Activated T-helper 1 cell treated with anti-CD3 and anti-CD28 coated beads, Interleukin-12 subunit alpha, Interleukin-12 subunit beta, Interleukin-2, Interleukin-4 antibody, amounts not matched to agents 30 ng/mL and 10 ng/mL and 1 ng/mL, durations not matched to agents 14 hours and 24 hours and 36 hours (primary cell): Measurements from ENCODE around the gene KIFC3. TPM values are rescaled to one million over a fixed set of nuclear protein-coding genes. Genes with fewer than 3 reads are reported as not detected.

Experiments used
- DNase-seq: peaks from one replicate; pipeline ENCODE4 v3.0.0; 2021; ENCODE audit warnings: low spot score
- H3K27ac Mint-ChIP-seq: one replicate; pipeline ENCODE4 v1.8.0; 2021; ENCODE audit warnings: mild to moderate bottlenecking, mixed read lengths
- H3K27me3 Mint-ChIP-seq: one replicate; pipeline ENCODE4 v1.8.0; 2022; ENCODE audit warnings: mild to moderate bottlenecking, moderate library complexity, mixed read lengths; ENCODE audit not compliant: insufficient read depth
- H3K36me3 Mint-ChIP-seq: one replicate; pipeline ENCODE4 v1.8.0; 2021; ENCODE audit warnings: low read depth, mixed read lengths
- H3K4me1 Mint-ChIP-seq: one replicate; pipeline ENCODE4 v1.8.0; 2021; ENCODE audit warnings: low read depth, mixed read lengths
- H3K4me3 Mint-ChIP-seq: one replicate; pipeline ENCODE4 v1.8.0; 2021; ENCODE audit warnings: mild to moderate bottlenecking, moderate library complexity, mixed read lengths
- H3K9me3 Mint-ChIP-seq: one replicate; pipeline ENCODE4 v1.8.0; 2021; ENCODE audit warnings: mixed read lengths
- intact Hi-C: fragments of 100-400 bp; cut with micrococcal nuclease; formaldehyde crosslinking; loops from one replicate; pipeline ENCODE4 v1.15.1; 2024
- total RNA-seq: library from RNA; stranded (reverse); gene quantifications from 2 replicates; pipeline ENCODE4 v1.2.3, GENCODE V29; 2022

The KIFC3 gene
- total RNA-seq, 1 donor from 2014 or later, result 0.96 TPM

- Mint-ChIP-seq H3K4me3 (no peak overlapping the region), H3K4me1 (no peaks in the 10 kb centered on the region), H3K27ac (no peak overlapping the region), H3K36me3 (no peaks in the 10 kb centered on the region), H3K9me3 (no peaks in the 10 kb centered on the region), H3K27me3 (peaks cover 2% of the 10 kb centered on the region)
- DNase-seq, result no peak
- intact Hi-C loops, result no loop called here
Observed at GRCh38 chr16:57762365-57763040, 39.8 kb downstream of the KIFC3 start.

- Mint-ChIP-seq H3K36me3 (no peaks in the 10 kb centered on the region), H3K4me1 (no peaks in the 10 kb centered on the region)
- no peak for DNase-seq
Observed at GRCh38 chr16:57761957-57762356, 40.3 kb downstream of the KIFC3 start.

GRCh38 chr16:57761301-57761700 lies 41.0 kb downstream of the KIFC3 start:
- Mint-ChIP-seq H3K9me3 (no peaks in the 10 kb centered on the region), H3K27me3 (peaks cover 1% of the 10 kb centered on the region), H3K36me3 (no peaks in the 10 kb centered on the region), H3K4me3 (no peak overlapping the region), H3K4me1 (no peaks in the 10 kb centered on the region), H3K27ac (no peak overlapping the region)
- DNase-seq, result no peak
- intact Hi-C loops, result no loop called here

More at GRCh38 chr16:57761957-57762356, 40.3 kb downstream of the KIFC3 start:
- Mint-ChIP-seq H3K27ac (no peak overlapping the region), H3K9me3 (no peaks in the 10 kb centered on the region), H3K27me3 (peaks cover 2% of the 10 kb centered on the region), H3K4me3 (no peak overlapping the region)
- intact Hi-C loops, result no loop called here

- Mint-ChIP-seq H3K4me3 (no peak overlapping the region), H3K36me3 (no peaks in the 10 kb centered on the region), H3K27me3 (no peaks in the 10 kb centered on the region), H3K27ac (no peak overlapping the region), H3K9me3 (no peaks in the 10 kb centered on the region), H3K4me1 (no peaks in the 10 kb centered on the region)
- DNase-seq, result no peak
- intact Hi-C loops, result no loop called here
Observed at GRCh38 chr16:57760357-57761160, 41.7 kb downstream of the KIFC3 start.

GRCh38 chr16:57759541-57760356 lies 42.5 kb downstream of the KIFC3 start:
- H3K36me3 Mint-ChIP-seq, result no peaks in the 10 kb centered on the region

GRCh38 chr16:57759131-57759530 lies 43.2 kb downstream of the KIFC3 start:
- Mint-ChIP-seq H3K27me3 (no peaks in the 10 kb centered on the region), H3K36me3 (no peaks in the 10 kb centered on the region), H3K9me3 (no peaks in the 10 kb centered on the region), H3K27ac (no peak overlapping the region), H3K4me3 (no peak overlapping the region), H3K4me1 (no peaks in the 10 kb centered on the region)
- intact Hi-C loops, result loop anchor here (5.0 kb wide), 1 partner anchor 38 kb away; no protein-coding TSS in a partner anchor
- DNase-seq, result no peak

More at GRCh38 chr16:57759541-57760356, 42.5 kb downstream of the KIFC3 start:
- H3K27ac Mint-ChIP-seq, result no peak overlapping the region
- no peak for DNase-seq
- no peaks in the 10 kb centered on the region for H3K4me1 Mint-ChIP-seq
- no peaks in the 10 kb centered on the region for H3K27me3 Mint-ChIP-seq
- intact Hi-C loops, result loop anchor here (5.0 kb wide), 1 partner anchor 38 kb away; no protein-coding TSS in a partner anchor
- no peaks in the 10 kb centered on the region for H3K9me3 Mint-ChIP-seq
- no peak overlapping the region for H3K4me3 Mint-ChIP-seq

- no peaks in the 10 kb centered on the region for H3K36me3 Mint-ChIP-seq
- no peaks in the 10 kb centered on the region for H3K4me1 Mint-ChIP-seq
- no peaks in the 10 kb centered on the region for H3K27me3 Mint-ChIP-seq
- H3K4me3 Mint-ChIP-seq, result no peak overlapping the region
- H3K9me3 Mint-ChIP-seq, result no peaks in the 10 kb centered on the region
- H3K27ac Mint-ChIP-seq, result no peak overlapping the region
- intact Hi-C loops, result loop anchor here (5.0 kb wide), 1 partner anchor 39 kb away; no protein-coding TSS in a partner anchor
- DNase-seq, result no peak
Observed at GRCh38 chr16:57758331-57759117, 43.8 kb downstream of the KIFC3 start.

- no peaks in the 10 kb centered on the region for H3K27me3 Mint-ChIP-seq
- no peak for DNase-seq
- no peak overlapping the region for H3K4me3 Mint-ChIP-seq
- no peaks in the 10 kb centered on the region for H3K9me3 Mint-ChIP-seq
- no peak overlapping the region for H3K27ac Mint-ChIP-seq
- no peaks in the 10 kb centered on the region for H3K36me3 Mint-ChIP-seq
- H3K4me1 Mint-ChIP-seq, result no peaks in the 10 kb centered on the region
- intact Hi-C loops, result loop anchor here (1.0 to 5.0 kb wide), 8 partner anchors 23 to 241 kb away; partner anchors contain the start of gene KATNB1
Observed at GRCh38 chr16:57757883-57758282, 44.4 kb downstream of the KIFC3 start.

- no peaks in the 10 kb centered on the region for H3K4me1 Mint-ChIP-seq
- no peaks in the 10 kb centered on the region for H3K9me3 Mint-ChIP-seq
- H3K36me3 Mint-ChIP-seq, result no peaks in the 10 kb centered on the region
- peak; percentile 81 for DNase-seq
- no peak overlapping the region for H3K27ac Mint-ChIP-seq
- H3K4me3 Mint-ChIP-seq, result no peak overlapping the region
- no peaks in the 10 kb centered on the region for H3K27me3 Mint-ChIP-seq
- intact Hi-C loops, result loop anchor here (1.0 to 5.0 kb wide), 8 partner anchors 22 to 242 kb away; partner anchors contain the start of gene KATNB1
Observed at GRCh38 chr16:57757326-57757786, 44.9 kb downstream of the KIFC3 start.

- Mint-ChIP-seq H3K4me3 (no peak overlapping the region), H3K9me3 (no peaks in the 10 kb centered on the region), H3K4me1 (no peaks in the 10 kb centered on the region), H3K36me3 (no peaks in the 10 kb centered on the region), H3K27ac (no peak overlapping the region), H3K27me3 (no peaks in the 10 kb centered on the region)
- intact Hi-C loops, result loop anchor here (1.0 to 5.0 kb wide), 8 partner anchors 21 to 243 kb away; partner anchors contain the start of gene KATNB1
- DNase-seq, result no peak
Observed at GRCh38 chr16:57756424-57757325, 45.6 kb downstream of the KIFC3 start.

- DNase-seq, result no peak
- H3K9me3 Mint-ChIP-seq, result no peaks in the 10 kb centered on the region
- H3K36me3 Mint-ChIP-seq, result no peaks in the 10 kb centered on the region
- H3K27me3 Mint-ChIP-seq, result no peaks in the 10 kb centered on the region
- no peaks in the 10 kb centered on the region for H3K4me1 Mint-ChIP-seq
- no peak overlapping the region for H3K27ac Mint-ChIP-seq
- intact Hi-C loops, result loop anchor here (5.0 kb wide), 1 partner anchor 41 kb away; no protein-coding TSS in a partner anchor
- H3K4me3 Mint-ChIP-seq, result no peak overlapping the region
Observed at GRCh38 chr16:57755726-57756423, 46.4 kb downstream of the KIFC3 start.
